KOPT-K1 (cell line): Measurements from ENCODE around the gene UTP11.

Source experiments
- H3K27ac ChIP-seq: fragments of 200-600 bp; sonication (generic); 2 replicates; pipeline ENCODE4 v1.5.1; 2016; ENCODE audit warnings: antibody characterized with exemption, mild to moderate bottlenecking, low read depth, low read length; ENCODE audit not compliant: poor library complexity, severe bottlenecking
- H3K36me3 ChIP-seq: fragments of 200-600 bp; sonication (generic); 2 replicates; pipeline ENCODE4 v1.5.1; 2017; ENCODE audit warnings: antibody characterized with exemption, mild to moderate bottlenecking, low read length, moderate library complexity; ENCODE audit not compliant: insufficient read depth
- H3K9me3 ChIP-seq: fragments of 200-600 bp; sonication (generic); 2 replicates; pipeline ENCODE4 v1.5.1; 2017; ENCODE audit warnings: antibody characterized with exemption, low read length, mild to moderate bottlenecking; ENCODE audit not compliant: insufficient read depth, poor library complexity, severe bottlenecking

The UTP11 gene

DNA sequence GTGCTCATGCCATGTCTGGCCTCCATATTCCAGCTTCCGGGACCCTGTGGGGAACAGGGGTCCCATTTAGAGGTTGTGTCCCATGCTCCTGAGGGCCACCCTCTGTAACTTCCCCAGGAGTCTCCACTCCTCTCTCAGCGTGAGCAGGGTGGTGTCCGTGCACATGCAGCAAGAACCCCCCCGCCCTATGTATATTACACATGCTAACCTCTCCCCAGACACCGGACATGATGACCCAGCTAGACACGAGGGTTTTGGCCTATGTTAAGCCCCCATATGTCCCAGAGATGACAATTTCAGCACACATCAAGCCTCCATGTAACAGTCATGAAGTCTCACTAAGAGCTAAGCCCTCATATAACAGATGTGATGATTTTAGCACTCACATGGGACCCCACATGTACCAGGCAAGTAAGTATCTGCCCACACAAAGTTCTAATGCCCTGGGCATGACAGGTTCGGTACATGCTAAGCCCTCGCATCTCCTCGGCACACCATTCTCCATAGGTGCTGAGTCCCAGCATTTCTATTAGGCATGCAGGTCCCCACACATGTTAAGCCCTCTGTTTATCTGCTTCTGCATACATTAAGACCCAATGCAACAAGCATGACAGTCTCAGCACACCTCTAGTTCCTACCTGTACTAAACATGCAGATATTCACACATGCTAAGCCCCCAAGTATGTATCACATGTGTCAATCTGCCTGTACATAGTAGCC, 14.3 kb upstream of the UTP11 start:
- H3K36me3 ChIP-seq, result peaks cover 14% of the 10 kb centered on the region; the same call in 1 of the 2 replicates
- no peaks in the 10 kb centered on the region for H3K9me3 ChIP-seq
- H3K27ac ChIP-seq, result no peak overlapping the region

DNA sequence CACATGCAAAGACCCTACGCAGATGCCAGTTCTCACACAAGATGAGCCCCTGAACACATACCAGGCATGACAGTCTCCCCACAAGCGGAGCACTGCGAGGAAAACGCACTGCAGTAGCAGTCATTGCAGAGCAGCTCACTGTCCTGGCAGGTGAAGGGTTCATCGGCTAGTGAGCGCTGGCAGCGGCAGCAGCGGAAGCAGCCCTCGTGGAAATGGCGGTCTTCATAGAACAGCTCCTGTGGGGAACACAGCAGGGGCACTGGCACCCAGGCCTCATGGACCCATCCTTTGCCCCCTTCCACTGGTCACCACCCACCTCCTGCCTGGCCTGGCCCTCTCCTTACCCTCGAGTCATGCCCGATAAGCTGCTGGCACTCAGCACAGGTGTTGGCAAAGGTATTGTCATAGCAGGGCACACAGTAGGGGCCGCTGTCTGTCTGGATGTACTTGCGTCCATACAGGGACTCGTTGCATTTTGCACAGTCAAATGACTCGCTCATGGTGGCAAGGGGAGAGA, 13.6 kb upstream of the UTP11 start:
- Histone ChIP-seq H3K9me3 (no peaks in the 10 kb centered on the region), H3K36me3 (peaks cover 14% of the 10 kb centered on the region; the same call in 1 of the 2 replicates), H3K27ac (no peak overlapping the region)

DNA sequence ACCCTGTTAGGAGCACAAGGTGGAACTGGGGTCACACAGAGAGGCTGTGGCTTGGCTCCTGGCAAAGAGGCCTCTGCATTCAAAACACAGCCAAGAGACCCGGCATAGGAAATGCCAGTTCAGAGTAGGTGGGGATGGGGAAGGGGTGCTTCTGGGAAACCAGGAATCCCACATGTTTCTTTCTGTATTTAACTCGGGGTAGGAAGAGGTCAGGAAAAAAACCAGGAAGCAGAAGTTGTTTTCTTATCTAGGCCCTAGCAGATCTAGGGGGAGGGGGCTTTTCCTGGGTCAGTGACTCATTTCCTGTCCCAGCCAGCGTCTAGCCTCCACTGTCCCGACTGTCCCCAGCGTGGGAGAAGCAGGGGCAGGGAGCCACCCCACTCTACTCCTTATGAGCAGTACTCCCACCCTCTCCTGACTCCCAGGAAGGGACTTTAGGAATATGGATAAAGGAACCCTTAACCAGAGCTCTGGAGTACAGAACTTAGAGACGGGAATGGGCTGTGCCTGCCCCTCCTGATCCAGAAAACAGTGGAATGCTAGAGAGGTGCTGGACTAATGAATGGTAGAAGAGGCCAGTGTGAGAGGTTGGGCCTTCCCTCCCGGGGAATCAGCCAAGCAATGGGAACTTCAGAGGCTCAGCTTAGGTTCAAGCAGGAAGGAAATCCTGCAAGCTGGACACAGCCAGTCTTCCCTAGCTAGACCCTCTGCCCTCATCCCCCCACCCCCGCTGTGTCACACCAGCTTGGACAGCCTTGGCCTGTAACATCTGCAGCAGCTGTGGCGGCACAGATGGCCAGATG, 12.9 kb upstream of the UTP11 start:
- Histone ChIP-seq H3K36me3 (peaks cover 14% of the 10 kb centered on the region; the same call in 1 of the 2 replicates), H3K9me3 (no peaks in the 10 kb centered on the region), H3K27ac (no peak overlapping the region)

DNA sequence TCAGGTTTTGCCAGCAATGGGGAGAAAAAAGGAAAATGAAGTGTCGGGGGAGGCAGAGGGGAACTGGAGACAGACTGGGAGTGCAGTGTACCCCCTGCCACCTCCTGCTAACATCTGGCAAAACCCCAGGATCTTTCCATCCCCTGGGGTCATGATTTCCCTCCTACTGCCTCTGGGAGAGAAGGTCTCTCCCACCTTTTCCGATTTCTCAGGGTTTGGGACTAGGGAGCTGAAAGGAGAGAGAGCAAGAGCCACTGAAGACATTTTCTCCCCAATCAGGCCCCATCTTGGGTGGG, 12.4 kb upstream of the UTP11 start:
- peaks cover 14% of the 10 kb centered on the region; the same call in 1 of the 2 replicates for H3K36me3 ChIP-seq
- H3K27ac ChIP-seq, result no peak overlapping the region
- no peaks in the 10 kb centered on the region for H3K9me3 ChIP-seq

DNA sequence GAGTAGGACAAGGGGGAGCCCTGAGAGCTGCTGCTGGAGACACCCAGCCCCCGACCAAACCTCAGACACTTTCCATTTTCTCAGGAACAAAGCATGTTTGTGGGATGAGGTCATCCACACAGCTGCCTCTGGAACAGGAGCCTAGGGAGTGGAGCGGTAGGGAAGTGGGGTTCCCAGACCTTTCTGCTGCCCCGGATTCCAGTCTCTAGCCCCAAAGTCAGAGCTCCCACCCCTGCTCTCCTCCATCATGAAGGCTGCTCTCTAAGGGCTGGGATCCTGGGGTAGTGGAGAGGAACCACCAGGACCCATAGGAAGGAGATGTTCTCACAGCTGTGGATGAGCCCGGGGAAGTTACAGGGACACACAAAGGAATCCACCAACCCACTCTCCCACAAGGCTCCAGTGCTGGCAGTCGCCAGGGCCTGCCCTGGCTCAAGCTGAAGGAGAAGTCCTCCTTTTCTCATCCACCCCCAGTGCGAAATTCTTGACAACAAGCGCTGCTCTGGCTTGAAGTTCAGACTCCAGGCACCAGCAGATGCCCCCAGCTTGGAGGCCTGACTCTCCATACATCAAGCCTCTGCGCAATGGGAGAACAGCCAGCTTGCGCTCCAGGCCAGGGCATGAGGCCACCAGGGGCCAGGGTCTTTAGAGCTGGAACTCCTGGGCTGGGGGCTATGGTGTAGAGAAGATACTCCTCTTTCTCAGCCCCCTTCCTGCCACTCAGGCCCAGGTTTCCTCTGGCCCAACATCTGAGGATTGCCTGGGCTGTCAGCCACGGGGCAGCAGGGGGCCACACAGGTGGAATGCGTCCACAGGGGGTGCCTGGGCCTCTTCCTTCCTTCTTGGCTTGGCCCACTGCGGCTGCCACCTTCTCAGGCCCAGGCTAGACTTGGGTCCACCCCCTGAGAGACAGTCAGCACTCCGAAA, 11.7 kb upstream of the UTP11 start:
- Histone ChIP-seq H3K9me3 (no peaks in the 10 kb centered on the region), H3K36me3 (peaks cover 14% of the 10 kb centered on the region; the same call in 1 of the 2 replicates), H3K27ac (no peak overlapping the region)

DNA sequence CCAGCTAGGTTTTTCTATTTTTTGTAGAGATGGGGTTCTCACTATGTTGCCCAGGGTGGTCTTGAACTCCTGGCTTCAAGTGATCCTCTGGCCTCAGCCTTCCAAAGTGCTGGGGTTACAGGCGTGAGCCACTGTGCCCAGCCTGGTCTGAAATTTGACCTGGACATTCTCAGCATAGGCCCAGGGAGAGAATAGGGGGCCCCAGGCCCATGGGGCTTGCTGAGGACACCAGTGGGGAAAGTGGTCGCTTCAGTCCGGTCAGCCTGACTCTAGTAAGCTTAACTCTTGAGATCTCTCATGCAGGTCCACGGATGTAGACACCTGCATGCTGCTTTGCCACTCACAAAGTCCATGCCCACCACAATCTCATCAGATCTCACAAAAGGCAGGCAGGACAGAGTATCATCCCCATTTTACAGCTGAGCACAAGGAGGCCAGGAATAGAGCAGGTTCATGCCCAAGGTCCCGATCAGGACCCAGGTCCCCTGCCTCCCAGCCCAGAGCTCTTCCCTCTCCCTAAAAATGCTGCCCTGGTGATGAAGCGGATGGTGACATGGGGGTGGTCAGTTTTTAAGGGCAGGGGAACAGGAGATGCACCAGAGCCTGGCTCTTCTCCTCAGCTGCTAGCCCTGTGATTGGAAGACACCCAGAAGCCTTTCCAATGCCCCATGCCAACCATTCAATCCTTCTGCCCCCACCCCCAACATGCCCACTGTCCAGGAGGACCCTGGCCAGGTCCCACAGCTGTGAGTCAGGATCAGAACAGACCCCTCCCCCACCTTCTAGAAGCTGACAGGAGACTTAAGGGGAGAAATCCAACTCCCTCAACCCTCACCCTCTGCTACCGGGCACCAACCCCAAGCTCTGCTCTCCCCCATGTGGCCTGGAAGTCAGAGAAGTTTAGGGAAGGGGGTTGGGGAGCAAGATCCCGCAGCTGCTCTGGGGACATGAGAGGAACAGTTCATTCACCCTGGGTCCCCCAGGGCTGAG, 9.0 kb upstream of the UTP11 start:
- Histone ChIP-seq H3K36me3 (peaks cover under 1% of the 10 kb centered on the region; the same call in 1 of the 2 replicates), H3K27ac (no peak overlapping the region), H3K9me3 (no peaks in the 10 kb centered on the region)

DNA sequence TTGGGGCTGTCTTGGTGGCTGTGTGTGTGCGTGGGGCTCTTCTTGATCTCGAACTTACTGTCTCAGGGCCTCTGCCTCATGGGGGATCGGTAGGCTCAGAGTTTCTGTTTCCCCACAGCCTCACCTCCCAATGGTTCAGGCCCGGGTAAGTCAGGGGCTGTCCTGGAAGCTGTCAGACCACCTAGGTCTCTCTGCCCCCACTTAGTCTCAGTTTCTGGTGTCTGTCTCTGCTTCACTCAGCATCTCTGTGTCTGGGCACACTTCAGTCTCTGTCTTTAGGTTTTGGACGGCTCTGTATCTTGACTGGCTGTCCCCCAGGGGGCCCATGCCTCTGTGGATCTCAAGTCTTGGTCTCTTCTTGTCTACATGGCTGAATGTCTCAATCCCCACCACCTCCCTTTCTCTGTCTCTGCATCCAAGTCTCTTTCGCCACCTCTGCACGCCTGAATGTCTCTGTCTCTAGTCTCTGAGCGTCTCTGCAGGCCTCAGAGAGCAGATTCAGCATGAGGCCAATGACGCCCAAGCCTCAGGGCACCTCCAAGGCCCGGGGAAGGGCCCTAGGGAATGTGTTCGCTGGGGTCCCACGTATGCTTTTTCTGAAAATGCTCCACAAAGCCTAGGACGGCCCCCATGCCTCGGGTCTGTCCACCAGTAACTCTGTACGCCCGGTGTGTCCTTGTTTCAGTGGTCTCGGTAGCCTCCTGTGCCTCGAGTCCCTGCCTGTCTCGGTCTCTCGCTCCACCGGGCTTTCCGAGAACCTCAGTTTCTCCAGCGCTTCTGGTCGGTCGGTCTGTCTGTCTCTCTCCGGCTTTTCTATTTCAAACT, 8.0 kb upstream of the UTP11 start:
- Histone ChIP-seq H3K36me3 (no peaks in the 10 kb centered on the region), H3K9me3 (no peaks in the 10 kb centered on the region), H3K27ac (peak overlapping the region; percentile 41)

DNA sequence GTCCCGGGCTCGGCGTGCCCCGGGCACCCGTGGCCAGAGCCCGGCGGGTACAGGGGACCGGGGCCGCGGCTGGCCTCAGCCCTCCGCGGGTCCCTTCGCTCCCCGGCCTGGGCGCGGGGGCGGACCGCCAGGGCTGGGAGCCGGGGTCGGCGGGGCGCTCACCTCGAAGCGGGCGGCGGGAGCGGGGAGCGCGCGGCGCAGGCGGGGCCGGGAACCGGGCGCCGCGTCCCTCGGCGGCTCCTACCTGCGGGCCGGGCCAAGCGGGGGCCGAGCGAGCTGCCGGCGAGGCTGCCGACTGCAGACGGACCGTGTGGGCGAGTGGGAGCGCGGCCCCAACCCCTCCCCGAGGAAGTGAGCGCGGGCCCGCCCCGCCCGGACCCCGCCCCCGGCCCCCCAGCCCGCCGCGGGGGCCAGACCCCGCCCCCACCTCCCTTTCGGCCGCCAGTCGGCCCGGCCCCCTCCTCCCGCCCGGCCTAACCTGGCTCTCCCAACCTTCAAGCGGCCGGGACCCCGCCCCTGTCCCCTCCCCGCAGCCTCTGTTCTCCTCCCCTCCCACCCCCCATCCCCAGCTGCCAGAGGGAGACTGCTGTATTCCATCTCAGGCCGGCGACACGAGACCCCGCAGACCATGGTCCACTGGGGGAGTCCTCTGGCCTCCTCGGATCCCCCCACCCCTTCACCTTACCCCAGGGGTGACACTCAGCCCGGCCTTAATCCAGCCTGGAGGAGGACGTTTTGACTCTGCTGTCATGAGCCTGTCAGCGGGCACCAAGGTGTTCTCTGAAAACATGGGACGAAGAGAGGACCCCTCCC, 7.1 kb upstream of the UTP11 start, which contains the start of gene FHL3:
TSS of gene FHL3 (minus strand) at position 320 of the 813 bp plus-strand sequence. CDS start 6,102 bp downstream, outside the sequence.
- H3K36me3 ChIP-seq, result no peaks in the 10 kb centered on the region
- H3K27ac ChIP-seq, result peak within 1 kb of the TSS; percentile 41
- H3K9me3 ChIP-seq, result no peaks in the 10 kb centered on the region

DNA sequence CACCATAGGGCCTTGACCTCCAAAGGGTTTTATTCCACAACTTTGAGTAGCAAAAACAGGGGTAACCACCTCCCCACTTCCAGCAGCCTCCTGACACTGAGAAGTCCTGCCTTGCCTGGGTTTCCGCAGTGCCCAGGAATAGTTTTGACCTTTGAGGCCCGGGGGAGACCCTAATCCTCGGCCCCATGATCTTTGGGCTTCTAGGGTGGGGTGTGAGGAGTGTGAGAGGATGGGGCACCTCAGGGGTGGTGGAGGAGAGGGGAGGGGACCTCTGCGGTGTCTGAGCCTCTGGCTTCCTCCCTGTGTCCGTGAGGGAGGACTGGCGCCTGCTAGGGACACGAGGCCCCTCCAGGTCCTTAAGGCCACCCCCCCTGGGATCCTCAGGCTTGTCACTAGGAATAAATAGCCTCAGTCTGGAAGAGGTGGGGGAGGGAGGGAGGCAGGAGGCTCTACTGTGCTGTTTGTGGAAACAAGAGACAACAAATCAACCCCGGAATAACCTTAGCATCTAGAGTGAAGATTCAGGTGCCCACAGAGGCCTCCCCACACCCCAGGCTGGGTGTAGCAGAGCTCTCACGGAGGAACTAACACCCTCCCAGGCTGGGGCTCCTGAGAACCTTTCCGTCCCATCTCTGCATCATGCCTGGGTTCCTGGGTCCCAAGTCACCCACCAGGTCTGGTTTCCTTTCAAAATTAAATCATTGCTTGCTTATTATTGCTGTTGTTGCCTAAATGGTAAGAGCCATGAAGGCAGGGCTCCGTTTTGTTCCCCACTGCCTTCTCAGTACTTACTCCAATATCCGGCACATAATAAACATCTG, 6.3 kb upstream of the UTP11 start:
- no peaks in the 10 kb centered on the region for H3K9me3 ChIP-seq
- no peaks in the 10 kb centered on the region for H3K36me3 ChIP-seq
- no peak overlapping the region for H3K27ac ChIP-seq

DNA sequence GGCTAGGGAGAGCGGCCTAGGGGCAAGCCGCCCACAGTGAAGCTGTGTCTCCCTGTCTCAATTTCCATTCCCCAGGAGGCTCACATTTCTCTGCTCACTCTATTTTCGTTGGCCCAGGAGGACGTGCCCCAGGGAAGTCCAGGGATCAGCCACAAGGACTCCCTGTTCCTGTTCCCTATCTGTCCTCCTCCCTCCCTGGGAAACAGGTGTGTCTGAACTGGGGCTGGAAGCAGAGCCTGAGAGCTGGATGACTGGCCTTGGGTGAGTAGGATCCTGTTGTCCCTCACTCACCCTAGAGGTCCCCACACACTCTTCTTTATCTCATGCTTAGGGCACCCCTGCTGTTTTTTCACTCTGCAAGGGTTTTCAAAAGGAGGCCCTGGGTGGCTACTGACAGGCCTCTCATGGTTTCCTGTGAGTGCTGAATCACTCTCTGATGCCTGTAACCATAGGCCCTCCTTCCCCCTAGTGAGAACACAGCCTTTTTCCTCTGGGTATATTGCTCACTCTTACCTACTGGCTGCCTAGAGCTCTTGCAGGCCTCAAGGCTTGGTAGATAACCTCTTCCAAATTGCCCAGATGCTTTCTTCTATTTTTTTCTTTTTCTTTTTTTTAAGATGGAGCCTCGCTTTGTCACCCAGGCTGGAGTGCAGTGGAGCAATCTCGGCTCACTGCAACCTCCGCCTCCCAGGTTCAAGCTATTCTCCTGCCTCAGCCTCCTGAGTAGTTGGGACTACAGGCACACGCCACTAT, 3.3 kb upstream of the UTP11 start:
- Histone ChIP-seq H3K27ac (peak overlapping the region; percentile 71), H3K36me3 (peaks cover 4% of the 10 kb centered on the region), H3K9me3 (no peaks in the 10 kb centered on the region)

DNA sequence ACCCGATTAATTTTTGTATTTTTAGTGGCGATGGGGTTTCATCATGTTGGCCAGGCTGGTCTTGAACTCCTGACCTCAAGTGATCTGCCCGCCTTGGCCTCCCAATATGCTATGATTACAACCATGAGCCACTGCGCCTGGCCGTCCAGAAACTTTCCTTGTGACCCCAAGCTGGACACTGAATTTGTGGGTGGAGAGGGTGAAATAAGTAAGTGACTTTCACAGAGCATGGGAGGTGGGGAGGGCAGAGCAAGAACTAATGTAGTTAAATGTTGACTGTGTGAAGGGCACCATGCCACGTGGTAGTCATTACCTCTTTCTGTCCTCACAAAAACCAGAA, 2.7 kb upstream of the UTP11 start:
- H3K27ac ChIP-seq, result peak overlapping the region; percentile 71

More for the DNA sequence above, 2.7 kb upstream of the UTP11 start:
- Histone ChIP-seq H3K9me3 (no peaks in the 10 kb centered on the region), H3K36me3 (peaks cover 10% of the 10 kb centered on the region)
